Measurements from ENCODE around the gene KCNC4.

KCNC4 gene

DNA sequence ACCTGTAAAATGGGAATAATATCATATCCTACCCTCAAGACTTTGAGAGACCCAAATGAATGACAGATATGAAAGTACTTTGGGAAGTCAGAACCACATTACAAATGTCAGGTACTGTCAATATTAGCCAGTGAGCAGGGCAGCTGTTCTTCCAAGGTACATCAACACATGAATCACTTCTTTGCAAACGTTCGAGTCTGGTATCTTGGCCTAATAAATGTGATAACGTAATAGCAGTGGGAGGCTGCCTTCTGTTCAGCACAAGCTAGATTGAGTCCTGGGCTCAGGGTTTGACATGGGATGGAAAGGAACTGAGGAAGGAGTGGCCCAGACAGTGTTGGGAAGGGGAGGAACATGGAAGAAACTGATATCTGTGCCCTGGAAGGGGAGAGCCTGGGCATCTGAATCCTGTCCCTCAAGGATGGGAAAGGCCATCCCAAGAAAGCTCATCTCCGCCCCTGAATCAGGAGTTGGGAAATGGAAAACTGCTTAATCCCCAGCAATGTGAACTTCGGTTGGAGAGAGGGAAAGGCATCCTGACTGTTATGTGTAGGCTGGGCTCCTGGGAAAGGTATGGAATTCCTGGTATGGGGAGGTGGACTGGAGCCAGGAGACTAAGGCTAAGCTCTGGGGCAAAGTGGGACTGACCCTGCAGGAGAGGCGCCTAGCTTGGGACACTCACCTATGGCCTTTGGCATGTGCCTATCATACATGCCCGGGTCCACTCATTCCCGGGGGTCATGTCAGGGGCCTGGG, 14.3 kb downstream of the KCNC4 start:
- no peaks in the 10 kb centered on the region for H3K9me3 ChIP-seq (ENCODE audit: control insufficient read depth, insufficient read depth, low read depth, low read length)
- no peak overlapping the region for H3K4me3 ChIP-seq (ENCODE audit: low read depth, low read length)
- peaks cover 3% of the 10 kb centered on the region; the same call in 1 of the 2 replicates for H3K4me1 ChIP-seq (ENCODE audit: control insufficient read depth, insufficient read depth, low read length)
- peaks cover 22% of the 10 kb centered on the region for H3K36me3 ChIP-seq (ENCODE audit: control insufficient read depth, insufficient read depth, low read length)
- no peaks in the 10 kb centered on the region for H3K27me3 ChIP-seq (ENCODE audit: control insufficient read depth, insufficient read depth, low read length)
- no peak overlapping the region for H3K27ac ChIP-seq (ENCODE audit: low read depth, low read length)
- H3K9ac ChIP-seq (ENCODE audit: low read length) = no peak overlapping the region

DNA sequence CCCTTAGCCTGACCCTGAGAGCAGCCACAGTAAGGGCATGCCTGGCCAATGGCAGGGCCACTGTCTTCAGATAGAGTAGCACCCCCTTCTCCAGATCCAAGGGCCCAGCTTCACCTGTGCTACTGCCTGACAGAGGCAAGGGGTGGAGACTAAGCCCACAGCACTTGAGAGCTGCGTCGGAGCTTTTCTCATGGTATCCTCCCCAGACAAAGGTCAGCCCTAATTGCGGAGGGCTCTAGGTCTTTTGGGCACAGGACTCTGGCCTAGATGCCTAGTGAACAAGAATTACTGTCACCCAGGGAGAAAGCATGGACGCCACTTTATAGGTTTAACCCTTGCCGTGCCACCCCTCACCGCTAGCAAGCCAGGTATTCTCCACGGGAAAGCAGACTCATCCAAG, 15.1 kb downstream of the KCNC4 start:
- H3K9me3 ChIP-seq (ENCODE audit: control insufficient read depth, insufficient read depth, low read depth, low read length) = no peaks in the 10 kb centered on the region
- no peak overlapping the region for H3K9ac ChIP-seq (ENCODE audit: low read length)
- no peak overlapping the region for H3K27ac ChIP-seq (ENCODE audit: low read depth, low read length)
- H3K36me3 ChIP-seq (ENCODE audit: control insufficient read depth, insufficient read depth, low read length) = peaks cover 22% of the 10 kb centered on the region
- H3K4me3 ChIP-seq (ENCODE audit: low read depth, low read length) = no peak overlapping the region
- no peaks in the 10 kb centered on the region for H3K27me3 ChIP-seq (ENCODE audit: control insufficient read depth, insufficient read depth, low read length)
- peaks cover 3% of the 10 kb centered on the region; the same call in 1 of the 2 replicates for H3K4me1 ChIP-seq (ENCODE audit: control insufficient read depth, insufficient read depth, low read length)

DNA sequence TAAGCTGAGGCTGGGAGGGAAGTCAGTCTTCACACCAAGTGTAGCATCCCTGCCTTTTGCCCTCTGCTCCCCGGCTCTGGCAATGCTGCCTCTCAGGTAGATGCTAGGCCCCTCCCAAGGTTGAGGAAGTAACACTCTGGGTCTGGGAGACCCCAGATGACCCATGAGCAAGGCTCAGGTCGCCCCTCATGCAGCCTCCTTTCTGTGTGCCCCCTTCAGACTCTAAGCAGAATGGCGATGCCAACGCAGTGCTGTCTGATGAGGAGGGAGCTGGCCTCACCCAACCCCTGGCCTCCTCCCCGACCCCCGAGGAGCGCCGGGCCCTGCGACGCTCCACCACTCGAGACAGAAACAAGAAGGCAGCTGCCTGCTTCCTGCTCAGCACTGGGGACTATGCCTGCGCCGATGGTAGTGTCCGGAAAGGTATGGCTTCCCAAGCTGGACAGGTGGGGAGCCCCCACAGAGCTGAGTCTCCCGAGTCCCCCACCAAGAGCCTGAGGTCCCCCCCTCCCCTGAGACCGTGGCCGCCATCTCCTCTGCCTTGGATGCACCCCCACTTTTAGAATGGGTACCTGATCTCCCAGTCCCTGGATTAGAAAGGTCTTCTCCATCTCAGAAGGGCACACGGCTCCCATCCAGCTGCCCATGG, 15.8 kb downstream of the KCNC4 start:
- H3K4me1 ChIP-seq (ENCODE audit: control insufficient read depth, insufficient read depth, low read length) = peaks cover 3% of the 10 kb centered on the region; the same call in 1 of the 2 replicates
- H3K36me3 ChIP-seq (ENCODE audit: control insufficient read depth, insufficient read depth, low read length) = peaks cover 22% of the 10 kb centered on the region
- no peaks in the 10 kb centered on the region for H3K27me3 ChIP-seq (ENCODE audit: control insufficient read depth, insufficient read depth, low read length)
- no peak overlapping the region for H3K27ac ChIP-seq (ENCODE audit: low read depth, low read length)
- no peak overlapping the region for H3K4me3 ChIP-seq (ENCODE audit: low read depth, low read length)
- H3K9me3 ChIP-seq (ENCODE audit: control insufficient read depth, insufficient read depth, low read depth, low read length) = no peaks in the 10 kb centered on the region
- no peak overlapping the region for H3K9ac ChIP-seq (ENCODE audit: low read length)

DNA sequence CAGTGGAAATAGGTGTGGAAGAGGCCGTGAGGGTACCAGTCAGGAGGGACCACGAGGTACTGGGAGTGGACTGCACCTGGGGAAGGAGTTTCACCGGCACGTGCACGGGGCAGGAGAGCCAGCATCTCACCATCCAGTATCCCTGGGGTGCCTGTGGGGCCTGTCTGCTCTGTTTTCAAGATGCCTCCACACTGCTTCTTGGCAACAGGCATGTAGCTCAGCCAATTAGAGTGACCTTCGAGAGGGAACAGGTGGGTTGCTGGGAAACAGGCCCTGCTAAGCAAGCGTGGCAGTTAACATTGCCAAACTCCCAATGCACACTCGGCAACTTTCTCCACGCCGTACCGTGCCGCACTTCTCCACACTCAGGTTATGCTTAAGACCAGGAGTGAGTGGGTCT, 17.7 kb downstream of the KCNC4 start:
- Histone ChIP-seq H3K9ac (ENCODE audit: low read length) (no peak overlapping the region), H3K4me3 (ENCODE audit: low read depth, low read length) (no peak overlapping the region), H3K27ac (ENCODE audit: low read depth, low read length) (no peak overlapping the region), H3K9me3 (ENCODE audit: control insufficient read depth, insufficient read depth, low read depth, low read length) (no peaks in the 10 kb centered on the region; the same call in 1 of the 2 replicates), H3K4me1 (ENCODE audit: control insufficient read depth, insufficient read depth, low read length) (peaks cover 3% of the 10 kb centered on the region; the same call in 1 of the 2 replicates), H3K27me3 (ENCODE audit: control insufficient read depth, insufficient read depth, low read length) (no peaks in the 10 kb centered on the region), H3K36me3 (ENCODE audit: control insufficient read depth, insufficient read depth, low read length) (peaks cover 31% of the 10 kb centered on the region)

DNA sequence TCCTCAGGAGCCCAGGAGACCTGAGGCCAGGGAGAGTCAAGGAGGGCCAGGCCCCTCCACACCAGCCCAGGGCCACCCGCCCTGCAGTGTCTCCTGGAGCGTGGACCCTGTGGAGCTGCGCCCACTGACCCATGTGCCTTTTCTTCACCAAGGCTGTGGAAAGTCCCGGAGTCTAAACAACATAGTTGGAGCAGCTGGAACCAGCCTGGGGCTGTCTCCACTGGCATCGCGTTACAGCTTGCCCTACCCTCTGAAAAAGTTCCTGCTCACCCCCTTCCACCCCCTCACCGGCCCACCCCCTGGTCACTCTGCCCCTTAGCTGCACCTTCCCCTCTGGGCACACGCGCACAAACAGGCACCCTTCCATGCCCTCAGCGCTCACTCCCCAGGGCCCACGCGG, 18.3 kb downstream of the KCNC4 start:
- no peaks in the 10 kb centered on the region; the same call in 1 of the 2 replicates for H3K9me3 ChIP-seq (ENCODE audit: control insufficient read depth, insufficient read depth, low read depth, low read length)
- no peak overlapping the region for H3K9ac ChIP-seq (ENCODE audit: low read length)
- peaks cover 28% of the 10 kb centered on the region for H3K36me3 ChIP-seq (ENCODE audit: control insufficient read depth, insufficient read depth, low read length)
- no peaks in the 10 kb centered on the region for H3K27me3 ChIP-seq (ENCODE audit: control insufficient read depth, insufficient read depth, low read length)
- H3K27ac ChIP-seq (ENCODE audit: low read depth, low read length) = no peak overlapping the region
- H3K4me3 ChIP-seq (ENCODE audit: low read depth, low read length) = no peak overlapping the region
- H3K4me1 ChIP-seq (ENCODE audit: control insufficient read depth, insufficient read depth, low read length) = peaks cover 3% of the 10 kb centered on the region; the same call in 1 of the 2 replicates

DNA sequence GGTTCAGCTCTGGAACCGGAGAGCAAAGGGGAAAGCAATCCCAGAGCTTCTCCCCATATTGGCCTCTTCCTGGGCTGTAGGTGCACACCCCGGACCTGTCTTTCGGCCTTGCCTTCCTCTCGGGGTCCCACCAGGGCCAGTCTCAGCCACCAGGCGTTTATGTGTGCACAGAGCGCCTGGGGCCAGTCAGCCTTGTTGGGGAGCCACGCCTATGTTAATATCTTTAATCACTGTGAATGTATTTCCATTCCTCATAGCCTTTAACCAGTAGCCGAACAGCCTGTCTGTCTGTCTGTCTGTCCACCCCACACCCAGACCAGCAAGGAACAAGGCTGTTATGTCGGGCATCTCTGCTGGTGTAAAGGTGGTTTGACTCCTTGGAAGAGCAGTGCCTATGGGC, 18.8 kb downstream of the KCNC4 start:
- Histone ChIP-seq H3K4me3 (ENCODE audit: low read depth, low read length) (no peak overlapping the region), H3K4me1 (ENCODE audit: control insufficient read depth, insufficient read depth, low read length) (peaks cover 7% of the 10 kb centered on the region), H3K36me3 (ENCODE audit: control insufficient read depth, insufficient read depth, low read length) (peaks cover 23% of the 10 kb centered on the region), H3K9me3 (ENCODE audit: control insufficient read depth, insufficient read depth, low read depth, low read length) (no peaks in the 10 kb centered on the region; the same call in 1 of the 2 replicates), H3K9ac (ENCODE audit: low read length) (no peak overlapping the region), H3K27ac (ENCODE audit: low read depth, low read length) (no peak overlapping the region), H3K27me3 (ENCODE audit: control insufficient read depth, insufficient read depth, low read length) (no peaks in the 10 kb centered on the region)

DNA sequence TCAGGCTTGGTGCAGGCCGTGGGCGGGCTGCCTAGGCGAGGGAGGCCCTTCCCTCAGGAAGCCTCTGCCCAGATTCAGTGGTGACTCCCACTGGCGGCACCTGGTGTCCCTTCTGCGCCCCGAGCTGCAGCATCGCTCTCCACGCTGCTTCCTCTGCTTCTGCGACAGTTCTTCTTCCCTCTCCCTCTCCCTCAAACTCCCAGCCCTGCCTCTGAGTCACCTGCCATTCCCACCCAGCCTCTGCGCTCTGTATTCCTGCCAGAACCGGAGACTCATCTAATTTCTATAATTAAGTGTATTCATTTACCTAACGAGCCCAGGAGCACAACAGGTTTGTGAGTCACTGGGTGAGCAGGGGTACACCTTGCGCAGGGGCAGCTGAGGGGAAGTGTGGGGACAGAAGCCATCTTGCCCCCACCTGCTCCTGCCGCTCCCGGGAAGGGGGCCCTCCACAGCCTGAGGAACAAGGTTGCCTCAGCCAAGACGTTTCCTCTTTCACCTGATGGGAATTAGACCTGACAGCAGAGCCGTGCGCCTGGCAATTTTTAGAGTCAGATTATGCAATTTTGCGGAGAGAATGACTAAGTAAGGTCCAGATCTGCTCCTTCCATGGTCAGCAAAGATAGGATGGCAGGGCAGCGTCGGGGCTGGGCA, 19.4 kb downstream of the KCNC4 start:
- H3K27me3 ChIP-seq (ENCODE audit: control insufficient read depth, insufficient read depth, low read length) = no peaks in the 10 kb centered on the region
- H3K36me3 ChIP-seq (ENCODE audit: control insufficient read depth, insufficient read depth, low read length) = peaks cover 22% of the 10 kb centered on the region
- H3K4me1 ChIP-seq (ENCODE audit: control insufficient read depth, insufficient read depth, low read length) = peaks cover 9% of the 10 kb centered on the region
- H3K9me3 ChIP-seq (ENCODE audit: control insufficient read depth, insufficient read depth, low read depth, low read length) = no peaks in the 10 kb centered on the region; the same call in 1 of the 2 replicates
- H3K9ac ChIP-seq (ENCODE audit: low read length) = no peak overlapping the region
- no peak overlapping the region for H3K4me3 ChIP-seq (ENCODE audit: low read depth, low read length)
- H3K27ac ChIP-seq (ENCODE audit: low read depth, low read length) = no peak overlapping the region

DNA sequence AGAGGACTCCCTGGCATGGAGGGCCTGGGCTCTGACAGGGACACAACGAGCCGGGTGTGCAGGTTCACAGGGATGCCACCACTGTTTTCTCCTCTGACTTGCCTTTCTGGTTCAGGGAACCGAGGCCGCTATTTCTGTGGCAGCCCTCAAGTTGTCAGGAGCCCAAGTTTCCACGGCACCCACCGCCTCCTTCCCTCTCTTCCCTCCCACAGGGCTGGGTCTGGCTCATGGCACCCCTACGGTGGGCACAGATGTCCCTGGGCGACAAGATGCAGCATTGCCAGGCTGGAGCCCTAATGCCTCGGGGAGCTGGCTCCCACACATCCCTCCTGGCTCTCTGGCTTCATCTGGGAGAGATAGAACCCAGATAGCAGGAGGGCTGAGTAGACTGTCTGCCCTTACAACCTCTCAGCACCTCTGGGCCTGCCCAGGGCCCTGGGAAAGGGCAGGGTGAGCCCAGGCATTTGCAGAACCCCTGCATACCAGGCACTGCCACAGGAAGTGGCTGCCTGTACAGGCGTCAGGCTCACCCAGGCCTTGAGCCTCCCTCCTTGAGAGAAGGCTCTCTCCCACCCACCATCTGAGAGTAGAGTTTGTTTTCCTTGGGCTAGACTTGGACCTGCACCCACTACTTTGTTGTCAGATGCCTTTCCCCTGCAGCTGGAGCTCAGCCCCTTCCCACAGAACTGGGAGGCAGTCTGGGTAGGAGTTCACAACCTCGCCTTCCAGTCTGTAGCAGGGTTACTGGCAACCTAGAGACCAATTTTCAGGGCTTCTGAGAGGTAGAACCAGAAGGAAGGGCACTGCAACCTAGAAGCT, 20.5 kb downstream of the KCNC4 start:
- Histone ChIP-seq H3K9me3 (ENCODE audit: control insufficient read depth, insufficient read depth, low read depth, low read length) (no peaks in the 10 kb centered on the region; the same call in 1 of the 2 replicates), H3K27me3 (ENCODE audit: control insufficient read depth, insufficient read depth, low read length) (no peaks in the 10 kb centered on the region), H3K4me3 (ENCODE audit: low read depth, low read length) (no peak overlapping the region), H3K9ac (ENCODE audit: low read length) (peak overlapping the region; percentile 30), H3K4me1 (ENCODE audit: control insufficient read depth, insufficient read depth, low read length) (peaks cover 13% of the 10 kb centered on the region), H3K27ac (ENCODE audit: low read depth, low read length) (no peak overlapping the region), H3K36me3 (ENCODE audit: control insufficient read depth, insufficient read depth, low read length) (peaks cover 22% of the 10 kb centered on the region)

DNA sequence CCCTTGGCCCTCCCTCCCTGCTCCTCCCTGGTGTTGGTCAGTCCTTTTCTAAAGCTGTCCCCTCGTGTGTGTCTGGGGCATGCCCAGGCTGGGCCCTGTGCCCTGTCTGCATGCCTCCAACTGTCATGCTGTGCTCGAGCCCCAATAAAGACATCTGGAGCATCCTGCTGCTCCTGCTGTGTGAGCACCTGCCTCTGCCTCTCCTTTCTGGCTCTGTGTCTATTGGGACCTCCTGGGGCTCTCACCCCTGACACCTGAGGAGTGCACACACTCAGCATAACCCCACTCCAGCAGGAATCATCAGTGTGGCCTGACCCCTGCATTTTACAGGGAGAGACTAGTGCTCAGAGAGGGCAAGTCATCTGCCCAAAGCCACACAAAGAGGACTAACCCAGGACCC, 23.7 kb downstream of the KCNC4 start:
- Histone ChIP-seq H3K27ac (ENCODE audit: low read depth, low read length) (no peak overlapping the region; the same call in 1 of the 2 replicates), H3K4me1 (ENCODE audit: control insufficient read depth, insufficient read depth, low read length) (peaks cover 21% of the 10 kb centered on the region), H3K4me3 (ENCODE audit: low read depth, low read length) (no peak overlapping the region), H3K36me3 (ENCODE audit: control insufficient read depth, insufficient read depth, low read length) (peaks cover 15% of the 10 kb centered on the region), H3K9ac (ENCODE audit: low read length) (no peak overlapping the region), H3K27me3 (ENCODE audit: control insufficient read depth, insufficient read depth, low read length) (no peaks in the 10 kb centered on the region), H3K9me3 (ENCODE audit: control insufficient read depth, insufficient read depth, low read depth, low read length) (no peaks in the 10 kb centered on the region; the same call in 1 of the 2 replicates)

DNA sequence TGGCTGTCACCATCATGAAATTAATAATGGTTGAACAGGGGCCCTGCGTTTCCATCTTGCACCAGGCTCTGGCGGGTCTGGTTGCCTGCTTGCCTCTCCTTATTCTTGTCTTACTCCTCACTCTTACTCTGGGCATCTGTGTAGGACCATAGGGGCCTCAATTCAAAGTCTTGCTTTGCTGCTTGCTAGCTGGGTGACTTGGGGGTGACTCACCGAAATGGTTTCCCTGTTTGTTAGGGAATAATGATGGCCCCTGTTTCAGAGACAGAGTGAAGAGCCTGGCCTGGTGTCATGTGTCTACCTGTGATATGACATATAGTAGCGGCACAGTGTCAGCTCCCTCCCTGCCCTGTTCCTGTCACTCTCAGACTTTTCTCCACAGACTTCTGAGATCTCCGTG, 24.6 kb downstream of the KCNC4 start:
- no peak overlapping the region for H3K27ac ChIP-seq (ENCODE audit: low read depth, low read length)
- no peak overlapping the region for H3K4me3 ChIP-seq (ENCODE audit: low read depth, low read length)
- peaks cover 22% of the 10 kb centered on the region for H3K4me1 ChIP-seq (ENCODE audit: control insufficient read depth, insufficient read depth, low read length)
- no peaks in the 10 kb centered on the region; the same call in 1 of the 2 replicates for H3K9me3 ChIP-seq (ENCODE audit: control insufficient read depth, insufficient read depth, low read depth, low read length)
- H3K9ac ChIP-seq (ENCODE audit: low read length) = no peak overlapping the region
- peaks cover 12% of the 10 kb centered on the region for H3K36me3 ChIP-seq (ENCODE audit: control insufficient read depth, insufficient read depth, low read length)
- no peaks in the 10 kb centered on the region for H3K27me3 ChIP-seq (ENCODE audit: control insufficient read depth, insufficient read depth, low read length)
